Measurements from ENCODE around the gene PNMA8A. TPM values are rescaled to one million over a fixed set of nuclear protein-coding genes. Genes with fewer than 3 reads are reported as not detected.

The PNMA8A gene
- total RNA-seq, 4 donors from 2014 or later, result 1.6 to 5.4 (median 4.0) TPM

GRCh38 chr19:46449228-46449627 lies 22.1 kb downstream of the PNMA8A start:
- Histone ChIP-seq H3K9me3 (no peaks in the 10 kb centered on the region), H3K36me3 (no peaks in the 10 kb centered on the region), H3K27me3 (no peaks in the 10 kb centered on the region), H3K4me1 (no peaks in the 10 kb centered on the region), H3K4me3 (no peak overlapping the region), H3K27ac (no peak overlapping the region)
- ATAC-seq, result no peak
- WGBS, 2 donors (ENCODE audit: low coverage in 1 of 2), result 42 to 50% methylated on average over 4 of the region's 7 CpGs
- TF ChIP-seq, protein P1, sequence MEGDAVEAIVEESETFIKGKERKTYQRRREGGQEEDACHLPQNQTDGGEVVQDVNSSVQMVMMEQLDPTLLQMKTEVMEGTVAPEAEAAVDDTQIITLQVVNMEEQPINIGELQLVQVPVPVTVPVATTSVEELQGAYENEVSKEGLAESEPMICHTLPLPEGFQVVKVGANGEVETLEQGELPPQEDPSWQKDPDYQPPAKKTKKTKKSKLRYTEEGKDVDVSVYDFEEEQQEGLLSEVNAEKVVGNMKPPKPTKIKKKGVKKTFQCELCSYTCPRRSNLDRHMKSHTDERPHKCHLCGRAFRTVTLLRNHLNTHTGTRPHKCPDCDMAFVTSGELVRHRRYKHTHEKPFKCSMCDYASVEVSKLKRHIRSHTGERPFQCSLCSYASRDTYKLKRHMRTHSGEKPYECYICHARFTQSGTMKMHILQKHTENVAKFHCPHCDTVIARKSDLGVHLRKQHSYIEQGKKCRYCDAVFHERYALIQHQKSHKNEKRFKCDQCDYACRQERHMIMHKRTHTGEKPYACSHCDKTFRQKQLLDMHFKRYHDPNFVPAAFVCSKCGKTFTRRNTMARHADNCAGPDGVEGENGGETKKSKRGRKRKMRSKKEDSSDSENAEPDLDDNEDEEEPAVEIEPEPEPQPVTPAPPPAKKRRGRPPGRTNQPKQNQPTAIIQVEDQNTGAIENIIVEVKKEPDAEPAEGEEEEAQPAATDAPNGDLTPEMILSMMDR (IDR thresholded peaks at IDR 0.05), result no peak
- no peak for TF ChIP-seq EP300 (IDR thresholded peaks at IDR 0.05)
- no peak for TF ChIP-seq POLR2AphosphoS5 (IDR thresholded peaks at IDR 0.05)
- no peak for TF ChIP-seq POLR2A (IDR thresholded peaks at IDR 0.05)

- Histone ChIP-seq H3K9me3 (no peaks in the 10 kb centered on the region), H3K27me3 (no peaks in the 10 kb centered on the region), H3K4me3 (no peak overlapping the region), H3K27ac (no peak overlapping the region), H3K4me1 (no peaks in the 10 kb centered on the region), H3K36me3 (no peaks in the 10 kb centered on the region)
- no peak for ATAC-seq
- WGBS, 2 donors (ENCODE audit: low coverage in 1 of 2), result 78 to 90% methylated on average over 4 to 10 of the region's 10 CpGs
- TF ChIP-seq POLR2A (IDR thresholded peaks at IDR 0.05) (no peak), EP300 (IDR thresholded peaks at IDR 0.05) (no peak), POLR2AphosphoS5 (IDR thresholded peaks at IDR 0.05) (no peak)
- TF ChIP-seq, protein P1 (IDR thresholded peaks at IDR 0.05), result no peak
Observed at GRCh38 chr19:46448601-46449000, 22.8 kb downstream of the PNMA8A start.

- H3K27me3 ChIP-seq, result no peaks in the 10 kb centered on the region
- ATAC-seq, result no peak
- TF ChIP-seq POLR2AphosphoS5 (IDR thresholded peaks at IDR 0.05) (no peak), EP300 (IDR thresholded peaks at IDR 0.05) (no peak), POLR2A (IDR thresholded peaks at IDR 0.05) (no peak)
- TF ChIP-seq, protein P1 (IDR thresholded peaks at IDR 0.05), result no peak
- H3K4me3 ChIP-seq, result no peak overlapping the region
- H3K27ac ChIP-seq, result no peak overlapping the region
- no peaks in the 10 kb centered on the region for H3K9me3 ChIP-seq
- no peaks in the 10 kb centered on the region for H3K36me3 ChIP-seq
- H3K4me1 ChIP-seq, result peaks cover 0 to 6% (median 2%) of the 10 kb centered on the region in 3 donors
- 48 to 62% methylated on average over 2 of the region's 5 CpGs for WGBS, 2 donors (ENCODE audit: low coverage in 1 of 2)
Observed at GRCh38 chr19:46447824-46448223, 23.5 kb downstream of the PNMA8A start.

GRCh38 chr19:46447006-46447405 lies 24.4 kb downstream of the PNMA8A start:
- Histone ChIP-seq H3K27ac (no peak overlapping the region), H3K4me1 (peaks cover 0 to 14% (median 4%) of the 10 kb centered on the region in 3 donors), H3K4me3 (no peak overlapping the region), H3K9me3 (no peaks in the 10 kb centered on the region), H3K36me3 (no peaks in the 10 kb centered on the region), H3K27me3 (no peaks in the 10 kb centered on the region)
- no peak for ATAC-seq
- 40 to 71% methylated on average over 1 to 3 of the region's 3 CpGs for WGBS, 2 donors (ENCODE audit: low coverage in 1 of 2)
- TF ChIP-seq POLR2AphosphoS5 (IDR thresholded peaks at IDR 0.05) (no peak), POLR2A (IDR thresholded peaks at IDR 0.05) (no peak), EP300 (IDR thresholded peaks at IDR 0.05) (no peak)
- TF ChIP-seq, protein P1 (IDR thresholded peaks at IDR 0.05), result no peak

- Histone ChIP-seq H3K4me1 (peaks cover 0 to 18% (median 4%) of the 10 kb centered on the region in 3 donors), H3K4me3 (no peak overlapping the region), H3K27me3 (no peaks in the 10 kb centered on the region), H3K36me3 (no peaks in the 10 kb centered on the region), H3K27ac (no peak overlapping the region), H3K9me3 (no peaks in the 10 kb centered on the region)
- WGBS, 2 donors (ENCODE audit: low coverage in 1 of 2), result 17 to 88% methylated on average over 1 to 4 of the region's 15 CpGs
- no peak for TF ChIP-seq POLR2A (IDR thresholded peaks at IDR 0.05)
- TF ChIP-seq POLR2AphosphoS5 (IDR thresholded peaks at IDR 0.05), result no peak
- TF ChIP-seq EP300 (IDR thresholded peaks at IDR 0.05), result no peak
- TF ChIP-seq, protein P1 (IDR thresholded peaks at IDR 0.05), result no peak
- ATAC-seq, result no peak
Observed at GRCh38 chr19:46446021-46446420, 25.3 kb downstream of the PNMA8A start.
